Ureter (tissue), 1 donor: Measurements from ENCODE around the gene TECPR2. TPM values are rescaled to one million over a fixed set of nuclear protein-coding genes. Genes with fewer than 3 reads are reported as not detected.
"Not testable (repeated sequence)": the region's sequence is repeated elsewhere in the genome, so short reads cannot be mapped to it uniquely, and the experiment has no call there.

ENCODE experiments used
- DNase-seq: peaks from one replicate; pipeline ENCODE4 v3.0.0-alpha.2; 2020; ENCODE audit warnings: low spot score
- total RNA-seq: library from RNA; stranded (reverse); gene quantifications from one replicate; pipeline ENCODE4 v1.2.4, GENCODE V29; 2023
- donor health status: DM: yes; HTN: yes; CAD: no.

TECPR2 gene
- 36.3 TPM for total RNA-seq

DNA sequence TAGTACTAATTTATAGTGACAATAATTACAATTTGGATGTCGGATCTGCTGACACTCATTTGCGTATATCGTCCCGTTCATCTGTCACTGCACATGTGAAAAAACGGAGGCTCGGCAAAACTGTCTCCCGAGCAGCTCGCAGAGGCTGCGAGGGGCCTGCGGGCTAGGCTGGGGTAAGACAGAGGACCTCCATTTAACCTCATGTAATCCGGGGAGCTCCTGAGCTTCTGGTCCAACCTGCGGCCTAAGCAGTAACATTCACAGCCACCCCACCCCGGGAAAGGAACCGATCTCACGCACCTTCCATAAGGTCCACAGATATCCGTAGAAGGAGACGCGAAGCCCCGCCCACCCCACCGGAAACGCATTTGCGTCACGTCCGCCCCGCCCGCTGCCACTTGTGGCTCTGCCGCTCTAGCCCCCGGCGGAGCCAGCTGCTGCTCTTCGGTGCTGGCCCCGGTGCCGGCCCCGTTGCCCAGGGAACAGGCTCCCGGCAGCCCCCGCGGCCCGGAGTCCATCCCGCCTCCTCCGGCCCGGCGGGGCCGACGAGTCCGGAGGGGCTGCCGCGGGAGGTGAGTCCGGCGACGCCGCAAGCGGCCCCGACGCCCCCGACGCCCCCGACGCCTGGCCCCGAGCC lies at the start of gene TECPR2, which contains the start of gene CINP:
TECPR2 (plus strand) TSS at position 397 of the 637 bp plus-strand sequence. CDS start 13,781 bp downstream, outside the sequence.
CINP (minus strand) TSS at position 346 of the 637 bp plus-strand sequence; CDS start at position 307, 39 bp downstream.
- DNase-seq, result peak; percentile 98

DNA sequence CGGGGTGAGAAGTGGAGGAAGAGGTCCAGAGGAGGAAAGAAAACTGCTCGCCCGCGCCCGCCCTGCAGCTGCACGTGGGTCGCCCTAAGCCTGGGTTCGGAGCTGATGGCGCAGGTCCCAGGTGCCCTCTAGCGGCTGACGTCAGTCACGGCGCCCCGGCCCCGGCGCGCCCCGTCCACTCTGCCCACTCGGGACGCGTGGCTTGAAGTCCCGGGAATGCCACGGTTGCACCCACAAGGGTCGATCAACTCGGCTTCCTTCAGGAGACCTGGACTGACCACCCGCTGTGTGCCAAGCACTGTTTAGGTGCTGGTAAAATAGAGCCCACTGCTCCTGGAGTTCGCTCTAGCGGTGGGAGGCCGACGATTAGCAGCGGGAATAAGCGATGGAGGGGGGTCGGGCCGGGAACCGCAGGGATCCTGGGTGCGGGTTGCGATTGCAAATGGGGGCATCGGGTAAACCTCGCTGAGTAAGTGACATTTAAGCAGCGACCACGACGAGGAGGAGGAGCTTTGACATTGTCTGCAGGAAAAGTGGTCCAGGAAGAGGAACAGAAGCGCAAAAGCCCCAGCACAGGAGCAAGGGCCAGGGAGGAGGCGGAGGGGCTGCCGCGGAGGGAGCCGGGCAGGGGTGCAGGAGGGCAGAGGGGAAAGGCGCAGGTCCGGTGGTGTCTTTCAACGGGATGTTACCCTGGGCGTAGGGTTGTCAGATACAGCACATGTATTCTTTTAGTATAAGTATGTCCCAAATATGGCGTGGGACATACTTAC lies 48.3 kb upstream of the TECPR2 start:
- DNase-seq, result peak; percentile 89

DNA sequence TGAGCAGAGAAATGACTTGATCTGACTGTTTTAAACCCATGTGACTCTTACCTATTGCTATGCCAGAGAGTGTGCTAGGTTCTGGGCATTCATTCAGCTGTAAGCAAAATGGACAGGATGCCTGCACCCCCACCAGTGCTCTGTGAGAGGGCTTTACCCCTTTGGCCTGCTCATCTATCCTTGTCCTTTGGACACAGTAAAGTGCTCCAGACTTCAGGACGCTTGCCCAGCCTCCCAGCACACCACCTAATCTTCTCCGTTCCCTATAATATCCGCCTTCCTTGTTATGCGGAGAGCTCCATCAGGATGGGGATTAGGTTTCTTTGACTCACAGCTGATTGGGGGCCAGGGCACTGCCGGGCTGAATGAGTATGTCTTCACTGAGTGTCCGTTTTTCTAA lies 47.6 kb upstream of the TECPR2 start:
- DNase-seq, result no peak

- no peak for DNase-seq
Measured at GRCh38 chr14:102316338-102316742, 46.4 kb upstream of the TECPR2 start.

- peak; percentile 96 for DNase-seq
Measured at GRCh38 chr14:102316743-102317563, 45.8 kb upstream of the TECPR2 start.

DNA sequence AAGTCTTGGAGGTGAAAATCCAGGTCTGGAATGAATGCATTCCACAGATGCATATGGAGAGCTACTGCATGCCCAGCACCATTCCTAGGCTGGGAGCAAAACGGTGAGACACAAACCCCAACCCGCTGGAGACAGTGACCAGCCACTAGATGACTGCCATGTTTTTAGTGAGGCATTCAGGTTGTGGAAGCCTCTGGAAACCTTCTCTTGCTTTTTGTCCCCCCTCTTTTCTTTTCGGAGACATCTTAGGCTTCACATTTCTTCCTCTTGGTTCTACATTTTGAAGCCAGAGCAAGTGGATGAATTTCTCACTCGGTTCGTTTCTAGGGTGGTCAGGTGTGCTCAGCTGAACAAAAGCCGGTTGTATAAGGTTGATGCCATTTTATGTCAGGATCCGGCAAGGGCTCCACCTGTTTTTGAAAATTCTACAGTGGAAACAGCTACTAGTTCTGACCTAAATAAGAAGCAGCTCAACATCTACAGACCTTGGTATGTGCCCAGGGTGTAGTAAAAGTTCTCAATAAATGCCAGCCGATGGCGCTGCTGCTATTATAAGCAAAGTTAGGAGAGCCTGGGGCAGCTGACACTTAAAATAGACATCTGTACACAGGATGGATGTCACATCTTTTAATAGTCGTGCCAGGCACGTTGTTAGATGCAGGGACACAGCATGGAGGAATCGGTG lies 45.0 kb upstream of the TECPR2 start:
- DNase-seq, result no peak

DNA sequence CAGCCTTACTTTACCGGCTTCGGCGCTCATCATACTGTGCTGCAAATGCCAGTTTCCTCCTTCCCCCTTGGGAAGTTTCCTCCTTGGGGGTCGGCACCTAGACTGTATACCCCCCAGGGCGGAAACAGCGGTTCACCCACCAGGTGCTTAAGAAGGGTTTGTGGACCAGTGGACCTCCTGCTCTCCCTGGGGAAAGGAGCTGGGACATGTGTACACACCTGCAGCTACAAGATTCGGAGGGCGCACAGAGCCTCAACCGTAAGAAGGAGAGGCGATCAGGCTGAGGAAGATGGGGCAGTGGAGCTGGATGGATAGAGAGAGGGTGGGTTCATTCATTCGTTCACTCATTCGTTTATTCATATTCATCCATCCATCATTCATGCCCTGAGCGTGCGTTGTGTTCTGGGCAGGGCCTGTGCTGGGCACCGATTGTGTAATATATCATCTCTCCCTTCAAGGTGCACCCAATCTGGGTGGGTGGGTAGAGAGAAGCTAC lies 43.9 kb upstream of the TECPR2 start:
- no peak for DNase-seq

GRCh38 chr14:102319351-102320032 lies 43.2 kb upstream of the TECPR2 start, which contains the start of gene ZNF839:
ZNF839 (plus strand) TSS chr14:102319746; CDS start chr14:102319766, 20 bp downstream.
- DNase-seq, result peak; percentile 93

DNA sequence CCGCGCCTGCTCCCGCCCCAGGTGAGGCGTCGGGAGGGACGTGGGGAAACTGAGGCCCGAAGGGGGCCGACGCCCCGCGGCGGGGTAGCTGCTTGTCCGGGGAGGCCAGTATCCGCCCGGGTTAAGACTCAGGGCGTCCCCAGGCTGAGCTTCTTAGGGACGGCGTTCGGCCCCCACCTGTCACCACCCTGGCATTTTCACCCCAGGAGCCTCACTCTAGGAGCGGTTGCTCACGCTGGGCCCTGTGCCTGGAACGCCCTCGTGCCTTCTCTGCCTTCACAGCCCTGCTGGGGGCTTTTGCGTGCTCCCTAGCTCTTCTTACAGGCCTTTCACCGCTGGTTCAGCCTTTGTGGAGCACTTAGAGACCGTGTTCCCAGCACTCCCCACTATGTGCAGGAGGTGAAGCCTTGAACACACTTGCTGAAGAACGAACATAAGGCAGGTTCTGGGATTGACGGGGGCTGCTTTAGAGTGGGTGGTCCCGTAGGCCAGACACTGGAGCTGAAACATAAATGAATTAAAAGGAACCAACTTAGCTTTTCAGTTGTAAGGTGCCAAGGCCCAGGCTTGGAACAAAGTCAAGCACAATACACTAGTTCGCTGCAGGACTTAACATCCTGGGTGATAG lies 42.6 kb upstream of the TECPR2 start:
- DNase-seq, result no peak

DNA sequence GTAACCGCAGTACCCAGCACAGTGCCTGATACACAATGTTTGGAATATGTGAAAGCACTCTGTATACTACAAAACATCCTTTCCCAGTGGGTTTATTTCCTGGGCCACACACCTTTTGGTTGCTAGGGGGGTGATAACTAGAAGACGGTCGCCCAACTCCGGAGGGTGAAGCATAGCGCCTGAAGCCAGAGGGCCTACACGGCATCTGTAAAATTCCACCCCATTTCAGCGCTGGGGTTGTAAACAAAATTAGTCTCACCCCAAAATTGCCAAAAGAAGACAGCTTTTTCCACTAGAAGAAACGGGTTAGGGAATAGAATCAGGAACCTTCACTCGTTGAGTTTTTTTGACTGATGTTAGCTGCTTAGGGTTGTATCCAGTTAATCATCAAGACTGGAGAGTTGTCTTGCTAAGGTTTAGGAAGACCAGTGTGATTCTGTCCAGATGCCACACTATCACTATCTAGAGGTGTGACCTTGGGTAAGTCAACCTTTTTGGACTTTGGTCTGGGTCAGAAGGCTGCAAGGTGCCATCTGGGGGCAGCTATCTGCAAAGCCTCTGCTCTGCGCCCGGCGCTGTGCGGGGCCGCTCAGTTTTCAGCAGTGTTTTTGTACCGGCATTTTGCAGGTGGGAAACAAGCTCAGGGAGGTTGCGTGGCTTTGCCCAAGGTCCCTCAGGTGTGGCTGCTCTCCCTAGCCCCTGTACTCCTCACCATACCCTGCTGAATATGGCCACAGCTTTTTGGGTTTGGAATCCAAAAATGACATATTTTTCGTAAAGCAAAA lies 41.9 kb upstream of the TECPR2 start:
- no peak for DNase-seq

DNA sequence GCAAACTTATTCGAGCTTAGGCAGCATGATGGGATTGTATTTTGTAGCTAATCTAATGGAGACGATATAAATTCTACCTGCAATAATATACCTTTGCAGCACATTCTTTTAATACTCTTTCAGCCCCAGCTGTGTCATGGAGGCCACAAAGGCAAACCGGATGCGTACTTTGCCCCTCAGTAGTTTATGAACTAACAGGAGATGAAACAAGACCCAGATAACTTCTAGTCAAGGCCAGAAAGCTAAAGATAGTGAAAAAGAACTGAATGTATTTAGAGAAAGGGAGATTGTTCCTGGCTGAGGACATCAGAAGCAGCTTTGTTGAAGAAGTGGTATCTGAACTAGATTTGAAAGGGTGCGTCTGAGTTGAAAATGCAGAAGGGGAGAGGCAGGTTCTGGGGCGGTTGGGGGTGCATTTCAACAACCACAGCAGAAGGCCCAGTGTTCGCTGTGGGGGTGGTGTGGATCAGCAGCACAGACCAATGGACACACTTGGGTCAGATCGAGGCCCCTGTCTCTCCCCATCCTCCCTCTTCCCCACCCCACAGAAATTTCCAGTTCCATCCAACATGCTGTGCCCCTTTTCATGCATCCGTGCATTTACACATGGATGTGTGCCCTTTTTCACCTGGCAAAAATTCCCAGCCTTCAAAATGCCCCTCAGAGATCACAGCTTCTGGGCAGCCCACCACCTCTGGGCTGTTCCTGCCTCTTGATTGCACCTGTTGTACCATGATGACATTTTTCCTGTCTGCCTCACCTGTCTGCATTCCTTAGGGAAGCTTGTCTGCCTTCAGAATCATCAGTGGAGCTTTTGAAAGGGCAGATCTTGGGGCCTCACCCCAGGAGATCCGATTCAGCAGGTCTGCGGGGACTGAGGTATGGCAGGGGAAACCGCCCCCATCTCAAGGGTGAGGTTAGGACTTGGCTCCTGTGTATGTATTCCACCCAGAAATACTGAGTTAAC lies 41.0 kb upstream of the TECPR2 start:
- no peak for DNase-seq

- DNase-seq, result peak; percentile 59
Measured at GRCh38 chr14:102323102-102323501, 39.6 kb upstream of the TECPR2 start.

GRCh38 chr14:102325791-102326345 lies 36.9 kb upstream of the TECPR2 start:
- DNase-seq, result no peak

GRCh38 chr14:102326583-102326982 lies 36.2 kb upstream of the TECPR2 start:
- no peak for DNase-seq

DNA sequence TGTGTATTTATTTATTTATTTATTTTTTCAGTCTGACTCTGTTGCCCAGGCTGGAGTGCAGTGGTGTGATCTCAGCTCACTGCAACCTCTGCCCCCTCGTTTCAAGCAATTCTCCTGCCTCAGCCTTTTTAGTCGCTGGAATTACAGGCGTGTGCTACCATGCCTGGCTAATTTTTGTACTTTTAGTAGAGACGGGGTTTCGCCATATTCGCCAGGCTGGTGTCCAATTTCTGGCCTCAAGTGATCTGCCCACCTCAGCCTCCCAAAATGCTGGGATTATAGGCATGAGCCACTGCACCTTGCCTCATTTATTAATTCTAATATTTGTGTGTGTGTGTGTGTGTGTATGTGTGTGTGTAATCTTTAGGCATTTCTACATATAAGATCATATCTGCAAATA lies 33.4 kb upstream of the TECPR2 start:
- not testable (repeated sequence) for DNase-seq

DNA sequence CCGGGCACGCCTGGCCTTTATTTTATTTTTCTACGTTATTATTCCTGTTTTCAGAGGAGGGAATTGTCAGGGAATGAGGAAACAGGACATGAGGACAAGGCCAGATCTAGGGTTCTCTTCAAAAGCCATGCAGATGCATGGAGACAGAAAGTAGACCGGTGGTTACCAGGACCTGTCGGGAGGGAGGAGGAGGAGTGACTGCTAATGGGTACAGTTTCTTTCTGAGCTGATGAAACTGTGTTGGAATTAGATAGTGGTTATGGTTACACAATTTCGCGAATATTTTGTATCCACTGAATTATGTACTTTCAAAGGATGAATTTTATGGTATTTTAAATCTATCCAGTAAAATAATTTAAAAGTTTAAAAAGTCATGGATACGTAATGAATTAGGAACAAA lies 31.9 kb upstream of the TECPR2 start:
- no peak for DNase-seq

DNA sequence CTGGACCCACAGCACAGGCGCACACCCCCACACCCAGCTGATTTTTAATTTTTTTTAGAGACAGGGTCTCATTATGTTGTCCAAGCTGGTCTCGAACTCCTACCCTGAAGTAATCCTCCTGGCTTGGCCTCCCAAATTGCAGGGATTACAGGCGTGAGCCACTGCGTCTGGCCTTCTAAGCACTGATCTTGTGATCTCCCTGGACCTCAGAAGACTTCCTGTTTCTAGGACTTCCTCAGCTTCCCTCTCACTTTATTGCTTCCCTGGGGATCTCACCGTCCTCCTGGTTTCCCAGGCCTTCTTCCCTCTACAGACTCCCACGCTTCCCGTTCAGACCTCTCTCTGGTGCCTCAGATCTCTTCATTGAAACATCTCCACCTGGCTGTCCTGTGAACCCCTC lies 29.4 kb upstream of the TECPR2 start:
- no peak for DNase-seq
